Renal cortex interstitium (tissue), 11 donors: ENCODE data around the gene HS6ST2. TPM values are rescaled to one million over a fixed set of nuclear protein-coding genes. Genes with fewer than 3 reads are reported as not detected.
A peak's percentile ranks its signal among the peaks of the same experiment; 100 is the strongest.

ENCODE experiments used
- DNase-seq, 11 donors: peaks; one replicate each; pipeline ENCODE4 v3.0.0-alpha.2; 2013; ENCODE audit warnings: low read depth in 9 of 11, low spot score in 4 of 11; ENCODE audit errors: extremely low read depth in 1 of 11
- polyA plus RNA-seq, 3 donors: library from polyadenylated mRNA; unstranded; fragments of 120-200 nt; gene quantifications; one replicate each; pipeline ENCODE4 v1.2.1, GENCODE V29; 2013; ENCODE audit not compliant: insufficient read length in 3 of 3

The HS6ST2 gene
- polyA plus RNA-seq, 3 donors: 21.4 to 25.1 (median 24.0) TPM

- DNase-seq: no peak
Measured at GRCh38 chrX:132861076-132861475, 97.4 kb downstream of the HS6ST2 start.

- no peak for DNase-seq
Measured at GRCh38 chrX:132860200-132860599, 98.2 kb downstream of the HS6ST2 start.

GRCh38 chrX:132858018-132858417 lies 100.4 kb downstream of the HS6ST2 start:
- no peak for DNase-seq

GRCh38 chrX:132855780-132856341 lies 102.6 kb downstream of the HS6ST2 start:
- no peak for DNase-seq

- no peak for DNase-seq
Measured at GRCh38 chrX:132853040-132853439, 105.4 kb downstream of the HS6ST2 start.

- no peak for DNase-seq
Measured at GRCh38 chrX:132848296-132848970, 110.0 kb downstream of the HS6ST2 start.

GRCh38 chrX:132843363-132843762 lies 115.1 kb downstream of the HS6ST2 start:
- DNase-seq: no peak

GRCh38 chrX:132842460-132843238 lies 115.8 kb downstream of the HS6ST2 start:
- no peak for DNase-seq

- no peak for DNase-seq
Measured at GRCh38 chrX:132837967-132838366, 120.5 kb downstream of the HS6ST2 start.

GRCh38 chrX:132837126-132837525 lies 121.3 kb downstream of the HS6ST2 start:
- DNase-seq: no peak

GRCh38 chrX:132836471-132836870 lies 122.0 kb downstream of the HS6ST2 start:
- DNase-seq: no peak

GRCh38 chrX:132834741-132835140 lies 123.7 kb downstream of the HS6ST2 start:
- no peak for DNase-seq

GRCh38 chrX:132834109-132834508 lies 124.3 kb downstream of the HS6ST2 start:
- no peak for DNase-seq

- no peak for DNase-seq
Measured at GRCh38 chrX:132833373-132833772, 125.1 kb downstream of the HS6ST2 start.

- DNase-seq: peak in 1 of 11 donors; percentile 32
Measured at GRCh38 chrX:132831336-132831973, 127.0 kb downstream of the HS6ST2 start.

- no peak for DNase-seq
Measured at GRCh38 chrX:132822634-132823012, 135.8 kb downstream of the HS6ST2 start.

GRCh38 chrX:132821974-132822633 lies 136.3 kb downstream of the HS6ST2 start:
- DNase-seq: no peak

- DNase-seq: no peak
Measured at GRCh38 chrX:132820675-132821074, 137.8 kb downstream of the HS6ST2 start.

GRCh38 chrX:132819711-132820264 lies 138.6 kb downstream of the HS6ST2 start:
- no peak for DNase-seq
